ENCODE measurements around the gene BABAM2.

DNA sequence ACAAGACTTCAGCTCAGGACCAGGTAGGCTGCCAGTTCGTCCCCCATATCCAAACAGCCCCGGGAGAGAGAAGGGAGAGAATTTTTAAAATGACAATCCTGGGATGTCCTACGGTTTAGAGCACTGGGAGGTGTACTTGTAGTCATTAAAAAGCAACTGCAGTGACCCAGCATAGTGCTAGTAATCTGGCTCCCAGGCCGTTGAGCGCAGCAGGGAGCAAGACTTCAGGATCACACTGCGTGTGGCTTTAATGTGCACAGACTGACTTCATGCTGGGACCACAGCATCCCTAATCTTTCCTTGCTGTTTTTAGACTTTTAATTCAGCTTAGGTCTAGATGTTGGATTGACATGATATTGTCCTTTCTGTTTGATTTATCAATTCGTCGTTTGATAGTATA is 282.8 kb downstream of the BABAM2 start:
- TF ChIP-seq CTCF (IDR thresholded peaks at IDR 0.05; ENCODE audit: low read length) (no peak), EZH2 (optimal IDR thresholded peaks at IDR 0.05; ENCODE audit: low read depth, low read length) (no peak)
